LNCaP clone FGC (cell line): Measurements from ENCODE around the gene PHC2.

ENCODE experiments used
- DNase-seq: peaks from one replicate; pipeline ENCODE4 v3.0.0-alpha.2; 2011; ENCODE audit warnings: low read depth
- H3K4me3 ChIP-seq: 2 replicates; pipeline ENCODE4 v1.5.1; 2011; ENCODE audit warnings: mild to moderate bottlenecking, low read depth, low read length, control low read depth
- CTCF ChIP-seq: IDR thresholded peaks from 2 replicates; pipeline ENCODE4 v1.5.1; 2012; ENCODE audit warnings: mild to moderate bottlenecking; ENCODE audit not compliant: control insufficient read depth, insufficient read depth; ENCODE audit errors: extremely low read depth

PHC2 gene

GRCh38 chr1:33384040-33384812 is 46.7 kb downstream of the PHC2 start:
- TF ChIP-seq CTCF: no peak
- no peak for DNase-seq
- H3K4me3 ChIP-seq: no peak overlapping the region

GRCh38 chr1:33383489-33383888 is 47.4 kb downstream of the PHC2 start:
- no peak for DNase-seq
- no peak overlapping the region for H3K4me3 ChIP-seq
- TF ChIP-seq CTCF: no peak

GRCh38 chr1:33382661-33383415 is 48.1 kb downstream of the PHC2 start:
- no peak overlapping the region for H3K4me3 ChIP-seq
- no peak for TF ChIP-seq CTCF
- no peak for DNase-seq

- DNase-seq: no peak
Observed at GRCh38 chr1:33381977-33382376, 48.9 kb downstream of the PHC2 start.

GRCh38 chr1:33380811-33381210 is 50.1 kb downstream of the PHC2 start:
- TF ChIP-seq CTCF: no peak
- DNase-seq: no peak
- H3K4me3 ChIP-seq: no peak overlapping the region

More at GRCh38 chr1:33381977-33382376, 48.9 kb downstream of the PHC2 start:
- no peak for TF ChIP-seq CTCF
- H3K4me3 ChIP-seq: no peak overlapping the region

- no peak for DNase-seq
- no peak overlapping the region for H3K4me3 ChIP-seq
Observed at GRCh38 chr1:33379631-33380354, 51.1 kb downstream of the PHC2 start.

More at GRCh38 chr1:33379631-33380354, 51.1 kb downstream of the PHC2 start:
- TF ChIP-seq CTCF: no peak
